HepG2 (cell line): ENCODE measurements around the gene SNAP25. TPM values are rescaled to one million over a fixed set of nuclear protein-coding genes. Genes with fewer than 3 reads are reported as not detected.

Experiments used
- CSRNP1 ChIP-seq: sonication (generic); formaldehyde crosslinking; IDR thresholded peaks from 2 replicates; pipeline ENCODE4 v1.8.1; 2023; ENCODE audit warnings: mild to moderate bottlenecking, missing genetic modification reagents
- DZIP1 ChIP-seq: sonication (generic); formaldehyde crosslinking; IDR thresholded peaks from 2 replicates; pipeline ENCODE4 v1.5.0; 2020; ENCODE audit warnings: mild to moderate bottlenecking, missing genetic modification reagents
- EED ChIP-seq: sonication (generic); formaldehyde crosslinking; IDR thresholded peaks from 2 replicates; pipeline ENCODE4 v1.5.0; 2020; ENCODE audit warnings: mild to moderate bottlenecking, missing genetic modification reagents
- FOXO1 ChIP-seq: sonication (generic); formaldehyde crosslinking; IDR thresholded peaks from 2 replicates; pipeline ENCODE4 v1.4.0; 2020; ENCODE audit warnings: missing genetic modification reagents
- GPN1 ChIP-seq: sonication (generic); formaldehyde crosslinking; IDR thresholded peaks from 2 replicates; pipeline ENCODE4 v1.5.1; 2020; ENCODE audit warnings: missing genetic modification reagents, borderline replicate concordance
- MXI1 ChIP-seq: IDR thresholded peaks from 3 replicates; pipeline ENCODE4 v1.6.1; 2012; ENCODE audit warnings: low read depth, low read length, inconsistent platforms, borderline replicate concordance
- NAIF1 ChIP-seq: sonication (generic); formaldehyde crosslinking; IDR thresholded peaks from 2 replicates; pipeline ENCODE4 v1.5.0; 2020; ENCODE audit warnings: mild to moderate bottlenecking, missing genetic modification reagents, borderline replicate concordance
- TFE3 ChIP-seq: IDR thresholded peaks from 2 replicates; pipeline ENCODE4 v1.6.1; 2016
- TRIM24 ChIP-seq: sonication (generic); formaldehyde crosslinking; IDR thresholded peaks from 2 replicates; pipeline ENCODE4 v1.8.0; 2022; ENCODE audit warnings: mild to moderate bottlenecking, missing genetic modification reagents
- ZMYM2 ChIP-seq: sonication (generic); formaldehyde crosslinking; IDR thresholded peaks from 2 replicates; pipeline ENCODE4 v1.8.0; 2022; ENCODE audit warnings: mild to moderate bottlenecking, missing genetic modification reagents
- ZNF235 ChIP-seq: sonication (generic); formaldehyde crosslinking; IDR thresholded peaks from 2 replicates; pipeline ENCODE4 v1.8.1; 2023; ENCODE audit warnings: mild to moderate bottlenecking, missing genetic modification reagents, borderline replicate concordance
- ZNF333 ChIP-seq: sonication (generic); formaldehyde crosslinking; IDR thresholded peaks from 2 replicates; pipeline ENCODE4 v1.4.0; 2020; ENCODE audit warnings: mild to moderate bottlenecking, missing genetic modification reagents, borderline replicate concordance
- ZNF672 ChIP-seq: sonication (generic); formaldehyde crosslinking; IDR thresholded peaks from 2 replicates; pipeline ENCODE4 v1.8.1; 2022; ENCODE audit warnings: missing genetic modification reagents
- ZNF678 ChIP-seq: sonication (generic); formaldehyde crosslinking; IDR thresholded peaks from 2 replicates; pipeline ENCODE4 v1.4.0; 2020; ENCODE audit warnings: mild to moderate bottlenecking, missing genetic modification reagents
- polyA plus RNA-seq, 8 experiments: library from polyadenylated mRNA; depleted of rRNA in 3 of 8; stranded (reverse) in 7 of 8; unstranded in 1 of 8; fragments of >200 nt; fragmentation: Illumina TruSeq in 4 of 8; extraction: Trizol in 4 of 8; gene quantifications; 2 replicates each; pipeline versions ENCODE4 v1.2.1 to v1.2.3, GENCODE V29; 2011 to 2016; ENCODE audit warnings: low read depth in 4 of 8, missing spikeins in 1 of 8, mixed read lengths in 1 of 8; ENCODE audit not compliant: insufficient read depth in 1 of 8
- total RNA-seq, 5 experiments: library from RNA; depleted of rRNA; stranded (reverse); fragments of >200 nt; fragmentation: Illumina TruSeq; extraction: Trizol; gene quantifications; 2 replicates each; pipeline ENCODE4 v1.2.3, GENCODE V29; 2016; ENCODE audit warnings: low read depth in 1 of 5

SNAP25 gene
- total and polyA plus RNA-seq, 2 of the 13 experiments (the other 11 are each of a cell fraction or from before 2014, with no cell fraction given) = not detected

GRCh38 chr20:10263385-10264165 lies 44.9 kb downstream of the SNAP25 start (continued):
- TF ChIP-seq CSRNP1 (CRISPR knock-in tag) (no peak), TRIM24 (CRISPR knock-in tag) (peak; percentile 76; the same call in 1 of the 2 replicates), GPN1 (CRISPR knock-in tag) (no peak), FOXO1 (peak; percentile 97), DZIP1 (CRISPR knock-in tag) (no peak), ZNF235 (no peak), ZNF672 (no peak), ZNF333 (CRISPR knock-in tag) (no peak), EED (CRISPR knock-in tag) (no peak), ZMYM2 (CRISPR knock-in tag) (peak; percentile 55; the same call in 1 of the 2 replicates), NAIF1 (CRISPR knock-in tag) (peak; percentile 70), TFE3 (peak; percentile 76), MXI1 (no peak), ZNF678 (no peak)
